OCI-LY3 (cell line): ENCODE data around the gene PCED1B.

ENCODE experiments used
- EZH2phosphoT487 ChIP-seq: fragments of 200-600 bp; shearing (Covaris generic); IDR thresholded peaks from 2 replicates; pipeline ENCODE4 v1.6.1; 2018; ENCODE audit warnings: antibody characterized with exemption, mixed run types, low read depth
- TF ChIP-seq, protein P1 (sequence below): fragments of 200-600, 300-600 bp; sonication (generic); IDR thresholded peaks from 2 replicates; pipeline ENCODE4 v1.5.1; 2014; ENCODE audit warnings: antibody characterized with exemption, low read length, low read depth

DNA sequence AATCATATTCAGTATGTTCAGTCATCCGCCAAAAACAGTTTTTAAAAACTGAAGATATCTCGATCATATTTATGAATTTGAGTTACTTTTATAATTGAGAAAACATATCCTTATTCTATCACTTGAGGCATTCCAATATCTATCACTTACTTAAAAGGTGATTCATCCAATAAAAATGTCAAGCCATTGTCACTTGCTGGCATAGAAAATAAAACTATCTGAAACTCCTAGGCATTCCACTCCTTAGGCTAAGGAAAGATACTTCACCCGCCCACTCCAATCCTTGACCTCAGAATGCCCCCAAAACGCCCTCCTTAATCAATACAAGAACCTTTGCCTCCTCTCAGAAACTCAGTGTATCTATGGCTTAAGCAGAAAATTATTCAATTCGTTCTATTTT, 51.6 kb downstream of the PCED1B start:
- TF ChIP-seq, protein P1, sequence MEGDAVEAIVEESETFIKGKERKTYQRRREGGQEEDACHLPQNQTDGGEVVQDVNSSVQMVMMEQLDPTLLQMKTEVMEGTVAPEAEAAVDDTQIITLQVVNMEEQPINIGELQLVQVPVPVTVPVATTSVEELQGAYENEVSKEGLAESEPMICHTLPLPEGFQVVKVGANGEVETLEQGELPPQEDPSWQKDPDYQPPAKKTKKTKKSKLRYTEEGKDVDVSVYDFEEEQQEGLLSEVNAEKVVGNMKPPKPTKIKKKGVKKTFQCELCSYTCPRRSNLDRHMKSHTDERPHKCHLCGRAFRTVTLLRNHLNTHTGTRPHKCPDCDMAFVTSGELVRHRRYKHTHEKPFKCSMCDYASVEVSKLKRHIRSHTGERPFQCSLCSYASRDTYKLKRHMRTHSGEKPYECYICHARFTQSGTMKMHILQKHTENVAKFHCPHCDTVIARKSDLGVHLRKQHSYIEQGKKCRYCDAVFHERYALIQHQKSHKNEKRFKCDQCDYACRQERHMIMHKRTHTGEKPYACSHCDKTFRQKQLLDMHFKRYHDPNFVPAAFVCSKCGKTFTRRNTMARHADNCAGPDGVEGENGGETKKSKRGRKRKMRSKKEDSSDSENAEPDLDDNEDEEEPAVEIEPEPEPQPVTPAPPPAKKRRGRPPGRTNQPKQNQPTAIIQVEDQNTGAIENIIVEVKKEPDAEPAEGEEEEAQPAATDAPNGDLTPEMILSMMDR = no peak
- TF ChIP-seq EZH2phosphoT487 = no peak
